ENCODE results near the gene PPM1A.

- no peak for TF ChIP-seq REST (IDR thresholded peaks at IDR 0.05; ENCODE audit: low read depth)
- no peak for TF ChIP-seq YY1 (IDR thresholded peaks at IDR 0.05; ENCODE audit: low read depth)
- TF ChIP-seq FOXM1 (IDR thresholded peaks at IDR 0.05; ENCODE audit: borderline replicate concordance, low read depth) = no peak
- no peak for TF ChIP-seq EP300 (IDR thresholded peaks at IDR 0.05; ENCODE audit: borderline replicate concordance)
Observed at GRCh38 chr14:60346706-60347105, 97.7 kb downstream of the PPM1A start.
